NCI-H1930 (cell line): ENCODE data around the gene RNF166.
A peak's percentile ranks its signal among the peaks of the same experiment; 100 is the strongest.
"Not testable (repeated sequence)": the region's sequence is repeated elsewhere in the genome, so short reads cannot be mapped to it uniquely, and the experiment has no call there.

ENCODE experiments used
- DNase-seq, 2 experiments: peaks; one replicate each; lab custom pipeline; 2025; lab: John Stamatoyannopoulos, UW

The RNF166 gene

DNA sequence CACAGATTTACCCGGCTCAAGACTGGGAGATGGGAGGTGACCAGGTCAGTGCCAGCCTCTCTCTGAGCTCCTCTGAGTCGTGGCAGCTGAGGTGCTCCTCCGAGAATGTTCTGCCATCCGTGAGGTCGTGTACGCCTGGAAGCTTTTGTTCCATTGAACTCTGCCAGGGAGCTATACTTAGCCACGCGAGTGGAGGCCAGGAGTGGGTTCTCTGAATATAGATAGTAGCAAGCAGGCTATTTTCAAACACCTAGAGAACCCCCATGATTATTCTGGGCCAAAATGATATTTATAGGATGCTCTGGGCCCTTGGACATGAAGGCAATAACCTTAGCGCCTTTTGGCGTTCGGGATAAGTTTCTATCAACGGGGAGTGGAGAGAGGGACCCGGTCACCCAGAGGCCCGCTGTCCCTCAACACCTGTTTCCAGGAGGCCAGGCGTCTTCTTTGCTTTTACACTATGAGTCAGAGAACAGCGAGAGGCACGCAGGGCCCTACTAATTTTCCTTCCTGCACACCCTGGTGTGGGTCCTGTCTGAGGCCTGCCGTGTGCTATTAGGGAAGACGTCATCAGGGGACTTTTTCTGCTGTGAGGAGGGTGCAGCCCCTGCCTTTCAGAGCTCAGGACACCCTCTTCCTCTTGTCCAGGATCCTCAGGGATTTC is 32.4 kb downstream of the RNF166 start:
- DNase-seq = no peak

DNA sequence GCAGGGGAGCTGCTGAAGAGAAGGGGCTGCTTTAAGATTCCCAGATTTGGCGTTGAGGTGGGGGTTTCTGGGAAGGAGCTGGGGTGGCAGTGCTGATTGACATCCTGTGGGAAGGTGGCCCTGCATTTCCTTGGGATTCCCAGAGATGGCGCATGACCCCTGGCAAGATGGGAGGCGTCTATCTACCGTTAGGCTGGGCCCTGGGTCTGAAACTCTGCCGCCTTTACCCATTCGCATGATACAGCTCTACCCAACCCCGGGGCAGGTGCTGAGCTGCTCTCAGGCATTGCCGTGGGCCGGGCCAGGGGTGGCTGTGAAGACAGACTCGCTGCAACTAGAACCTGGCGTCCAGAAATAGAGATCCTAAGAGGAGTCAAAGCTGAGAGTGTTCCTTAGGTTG is 33.4 kb downstream of the RNF166 start:
- DNase-seq = no peak

- no peak for DNase-seq
These were observed 34.4 kb downstream of the RNF166 start for GRCh38 chr16:88671806-88672205.

DNA sequence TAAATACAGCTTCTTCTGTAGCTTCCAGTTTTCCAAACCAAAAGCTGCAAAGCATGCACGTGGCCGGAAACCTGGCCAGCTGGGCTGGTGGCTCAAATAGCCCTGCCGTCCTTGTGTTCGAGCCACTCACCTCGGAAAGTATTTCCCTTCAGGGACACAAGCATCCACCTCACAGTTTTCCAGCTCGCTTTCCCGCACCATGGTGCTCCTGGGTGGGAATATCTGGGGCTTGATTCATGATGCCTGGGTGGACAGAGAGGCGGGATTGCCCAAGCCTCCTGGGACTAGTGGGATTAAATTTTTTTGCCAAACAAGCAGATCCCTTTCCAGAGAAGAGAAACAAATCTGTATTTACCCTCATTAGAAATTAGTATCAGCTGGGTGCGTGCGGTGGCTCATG is 36.2 kb downstream of the RNF166 start:
- DNase-seq = no peak

DNA sequence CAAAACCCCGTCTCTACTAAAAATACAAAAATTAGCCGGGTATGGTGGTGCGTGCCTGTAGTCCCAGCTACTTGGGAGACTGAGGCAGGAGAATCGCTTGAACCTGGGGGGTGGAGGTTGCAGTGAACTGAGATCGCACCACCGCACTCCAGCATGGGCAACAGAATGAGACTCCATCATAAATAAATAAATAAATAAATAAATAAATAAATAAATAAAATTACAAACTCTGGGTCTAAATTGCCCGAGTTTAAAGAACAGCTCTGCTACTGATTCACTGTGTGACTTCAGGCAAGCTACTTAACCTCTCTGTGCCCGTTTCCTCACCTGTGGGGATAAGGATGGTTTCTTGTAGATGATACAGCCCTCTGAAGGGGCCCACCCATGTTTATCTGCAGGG is 36.7 kb downstream of the RNF166 start:
- DNase-seq = not testable (repeated sequence)

- DNase-seq = no peak
These were observed 38.7 kb downstream of the RNF166 start for GRCh38 chr16:88667461-88667860.

- DNase-seq = no peak
These were observed 40.6 kb downstream of the RNF166 start for GRCh38 chr16:88665570-88665969.

DNA sequence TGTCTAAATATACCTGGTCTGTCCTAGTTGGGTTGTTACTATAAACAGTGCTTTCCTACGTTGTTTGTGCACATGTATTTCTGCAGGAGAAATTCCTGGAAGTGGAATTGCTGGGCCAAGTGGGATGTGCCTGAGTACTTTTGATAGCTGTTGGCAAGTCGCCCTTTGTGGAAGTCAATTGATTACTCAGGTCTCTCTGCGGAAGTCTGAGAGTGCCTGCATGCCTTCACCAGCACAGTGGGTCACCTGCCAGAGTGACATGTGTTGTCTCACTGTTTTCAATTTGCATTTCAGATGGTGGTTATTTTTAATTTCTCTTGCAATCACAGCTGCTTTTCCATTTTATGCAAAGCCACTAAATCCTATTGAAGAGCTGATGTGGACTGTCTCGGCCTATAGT is 41.1 kb downstream of the RNF166 start:
- DNase-seq = no peak

DNA sequence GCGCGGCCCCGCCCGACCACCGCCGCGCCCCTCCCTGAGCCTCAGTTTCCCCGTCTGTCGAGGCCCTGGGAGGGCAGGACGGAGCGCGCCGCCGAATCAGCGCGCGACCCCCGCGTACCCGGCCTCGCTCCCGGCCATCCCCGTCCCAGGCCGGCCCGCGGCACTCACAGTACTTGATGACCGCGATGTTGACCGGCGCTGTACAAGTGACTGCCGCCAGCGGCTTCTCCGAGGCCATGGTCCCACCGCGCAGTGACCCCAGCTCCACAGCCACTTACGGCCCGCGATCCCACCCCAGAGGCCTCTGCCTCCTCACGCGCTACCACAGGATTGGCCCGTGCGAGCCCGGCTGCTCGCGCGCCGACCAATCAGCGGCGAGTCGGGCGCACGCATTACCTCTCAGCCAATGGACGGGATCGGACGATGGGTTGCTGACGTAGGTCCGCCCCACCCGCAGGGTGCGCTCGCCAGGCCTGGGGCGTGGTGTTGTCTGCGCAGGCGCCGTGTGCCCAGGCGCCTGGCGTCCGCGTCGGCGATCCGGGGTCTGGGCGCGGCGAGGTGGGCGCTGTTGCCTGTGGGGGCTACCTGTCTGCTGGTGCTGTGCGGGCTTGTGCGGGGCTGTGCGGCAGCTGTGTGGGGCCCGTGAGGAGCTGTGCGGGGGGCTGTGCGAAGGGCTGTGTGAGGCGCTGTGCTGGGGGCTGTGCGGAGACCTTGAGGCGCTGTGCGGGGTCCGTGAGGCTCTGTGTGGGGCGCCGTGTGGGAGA is 43.2 kb downstream of the RNF166 start, which contains the start of gene MVD:
TSS of gene MVD (minus strand) at position 249 of the 764 bp plus-strand sequence. CDS start at position 238, 11 bp downstream.
- peak; percentile 87 to 92 for DNase-seq

- DNase-seq = no peak
These were observed 43.9 kb downstream of the RNF166 start for GRCh38 chr16:88662222-88662842.

DNA sequence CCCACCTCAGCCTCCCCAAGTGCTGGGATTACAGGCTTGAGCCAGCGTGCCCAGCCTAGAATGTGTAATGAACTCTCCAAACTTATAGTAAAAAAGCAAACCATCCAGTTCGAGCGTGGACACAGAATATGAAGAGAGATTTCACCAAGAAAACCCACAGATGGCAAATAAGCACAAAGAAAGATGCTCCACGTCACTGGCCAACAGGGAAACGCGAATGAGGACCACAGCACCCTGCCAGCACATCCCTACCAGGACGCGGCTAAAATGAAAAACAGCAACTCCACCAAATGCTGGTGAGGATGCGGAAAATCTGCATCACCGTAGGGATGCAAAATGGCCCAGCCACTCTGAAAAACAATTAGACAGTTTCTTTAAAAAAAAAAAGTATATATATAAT is 44.7 kb downstream of the RNF166 start:
- DNase-seq = no peak

DNA sequence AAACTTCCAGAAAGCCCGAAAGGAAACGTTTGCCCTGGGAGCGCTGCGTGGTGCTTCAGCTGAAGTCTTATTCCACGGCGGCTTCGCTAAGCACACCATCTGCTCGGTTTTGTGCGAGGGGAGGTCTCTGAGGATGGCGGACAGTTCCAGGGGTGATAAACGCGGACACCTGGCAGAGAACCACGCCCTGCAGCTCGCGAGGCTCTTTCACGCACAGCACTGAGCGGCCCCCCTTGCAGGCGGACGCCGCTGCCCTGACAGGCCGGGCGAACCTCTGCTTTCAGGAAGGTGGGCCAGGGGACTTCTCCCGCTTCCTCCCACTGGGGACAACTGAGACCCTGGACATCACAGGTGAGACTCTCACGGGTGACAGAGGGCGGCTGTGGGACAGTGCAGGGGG is 47.0 kb downstream of the RNF166 start:
- no peak for DNase-seq

DNA sequence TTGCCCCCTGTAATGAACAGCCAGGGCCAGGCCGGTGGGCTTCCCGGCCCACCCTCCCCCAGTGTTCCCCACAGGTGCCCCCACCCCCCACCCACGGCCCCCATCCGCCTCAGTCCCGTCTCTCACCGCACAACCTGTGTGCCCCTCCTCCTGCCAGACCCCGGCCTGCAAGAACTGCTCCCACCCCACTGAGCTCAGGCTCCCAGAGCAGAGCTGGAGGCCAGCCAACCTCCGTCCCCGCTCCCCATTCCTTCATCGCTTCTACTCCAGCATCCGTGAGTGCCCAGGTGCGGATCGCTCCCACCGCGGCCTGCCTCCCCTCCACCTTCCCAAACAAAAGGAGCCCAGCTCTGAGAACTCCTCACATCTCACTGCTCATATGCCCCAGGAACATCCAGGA is 47.5 kb downstream of the RNF166 start:
- DNase-seq = no peak

GRCh38 chr16:88657371-88657770 is 48.8 kb downstream of the RNF166 start:
- no peak for DNase-seq

GRCh38 chr16:88656291-88656980 is 49.8 kb downstream of the RNF166 start:
- no peak for DNase-seq

GRCh38 chr16:88655733-88656281 is 50.4 kb downstream of the RNF166 start:
- DNase-seq = no peak

DNA sequence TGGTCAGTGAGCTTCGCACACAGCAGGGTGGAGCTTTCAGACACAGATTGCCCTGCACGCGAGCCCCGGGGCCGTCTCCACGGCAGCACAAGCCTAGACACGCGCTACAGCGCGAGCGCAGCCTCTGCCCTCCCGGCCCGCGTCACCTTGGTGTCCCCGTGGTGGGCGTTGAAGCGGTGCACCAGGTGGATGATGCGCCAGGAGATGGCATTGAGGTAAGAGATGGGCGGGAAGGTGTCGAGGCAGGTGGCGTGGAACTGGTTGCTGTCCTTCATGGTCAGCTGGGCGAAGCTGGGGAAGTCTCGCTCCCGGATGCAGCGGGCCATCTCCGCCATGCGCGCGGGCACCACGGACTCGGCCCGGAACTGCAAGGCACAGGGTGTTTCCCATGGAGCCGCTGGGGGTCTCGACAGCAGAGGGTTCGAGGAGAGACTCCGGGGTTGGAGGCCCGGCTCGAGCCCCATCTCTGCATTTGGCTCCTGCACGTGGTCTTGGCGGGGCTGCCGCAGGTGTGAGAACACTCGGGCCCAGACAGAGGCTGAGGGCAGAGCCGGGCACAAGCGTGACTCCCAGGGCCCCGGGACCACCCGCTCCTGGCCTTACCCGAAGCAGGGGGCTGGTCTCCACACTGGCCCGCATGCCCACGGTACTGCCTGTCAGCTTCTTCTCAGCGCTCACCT is 51.0 kb downstream of the RNF166 start:
- DNase-seq = no peak

GRCh38 chr16:88654363-88655052 is 51.7 kb downstream of the RNF166 start:
- DNase-seq = no peak

GRCh38 chr16:88653596-88654362 is 52.4 kb downstream of the RNF166 start:
- no peak for DNase-seq

GRCh38 chr16:88653101-88653500 is 53.1 kb downstream of the RNF166 start:
- DNase-seq = no peak
